Ovary (tissue), 9 donors: Measurements from ENCODE around the gene FGGY. TPM values are rescaled to one million over a fixed set of nuclear protein-coding genes. Genes with fewer than 3 reads are reported as not detected.

ENCODE experiments used
- DNase-seq, 5 donors: peaks; one replicate each; pipeline ENCODE4 v3.0.0-alpha.2; 2019 to 2020
- H3K27ac ChIP-seq, 2 donors: fragments of 200-600 bp; one replicate each; pipeline versions ENCODE4 v1.5.1 to v1.8.0; 2019 to 2022
- H3K27me3 ChIP-seq: fragments of 200-600 bp; one replicate; pipeline ENCODE4 v1.8.0; 2022
- H3K36me3 ChIP-seq: fragments of 200-600 bp; sonication (generic); one replicate; pipeline ENCODE4 v1.5.1; 2019
- H3K4me1 ChIP-seq: one replicate; pipeline ENCODE4 v1.8.1; 2013; ENCODE audit warnings: mild to moderate bottlenecking, moderate library complexity; ENCODE audit not compliant: insufficient read depth
- H3K4me3 ChIP-seq: fragments of 200-600 bp; sonication (generic); one replicate; pipeline ENCODE4 v1.5.1; 2017
- H3K9me3 ChIP-seq, 2 donors: fragments of 200-600 bp in 1 of 2; sonication (generic) in 1 of 2; one replicate each; pipeline versions ENCODE4 v1.5.1 to v1.8.1; 2013 to 2019; ENCODE audit warnings: mild to moderate bottlenecking in 1 of 2, moderate library complexity in 1 of 2
- EP300 ChIP-seq: sonication (generic); formaldehyde crosslinking; IDR thresholded peaks from one replicate; pipeline ENCODE4 v1.6.1; 2017; ENCODE audit warnings: antibody characterized with exemption
- POLR2A ChIP-seq: fragments of 450-650 bp; IDR thresholded peaks from one replicate; pipeline ENCODE4 v1.6.1; 2017; ENCODE audit warnings: antibody characterized with exemption, mild to moderate bottlenecking, moderate library complexity
- WGBS, 3 donors: extraction: QIAGEN DNeasy Blood & Tissue Kit in 1 of 3; methylation state at CpG; one replicate each; pipeline versions ENCODE4 v1.1.5 to v1.1.7; 2013 to 2017; 5-methylcytosine and 5-hydroxymethylcytosine counted together
- intact Hi-C, 4 donors: fragments of 100-400 bp; cut with DNase I; formaldehyde crosslinking; loops; one replicate each; pipeline versions ENCODE4 v1.11.0 to v1.15.1; 2022 to 2023
- polyA plus RNA-seq, 2 donors: library from polyadenylated mRNA; stranded (reverse); fragments of 200-250 nt in 1 of 2; fragments of 350-450 nt in 1 of 2; fragmentation: Illumina TruSeq in 1 of 2; extraction: RNeasy Lipid Tissue Mini Kit (QIAGEN cat#74804) in 1 of 2; gene quantifications; one replicate each; pipeline ENCODE4 v1.2.3, GENCODE V29; 2013 to 2014
- total RNA-seq, 7 donors: library from RNA; depleted of rRNA in 2 of 7; stranded (reverse); fragments of >200 nt in 2 of 7; fragmentation: NEBNext Ultra II Directional in 3 of 7; extraction: Animal tissue kit (Norgen Biotek cat#: 25700) in 3 of 7; gene quantifications; one replicate each; pipeline versions ENCODE4 v1.1.0 to v1.2.4, GENCODE V29; 2016 to 2023
- TF ChIP-seq, protein P1 (sequence below), 3 donors: fragments of 450-650 bp in 2 of 3; fragments of 200-600 bp in 1 of 3; IDR thresholded peaks; one replicate each; pipeline versions ENCODE4 v1.5.1 to v1.8.0; 2016 to 2022; ENCODE audit warnings: antibody characterized with exemption in 3 of 3, mild to moderate bottlenecking in 1 of 3
- donor health status: DM: no; HTN: no; CAD: no; lungs with moderate emphysema.
- donor health status: DM: no; HTN: no; CAD: no.
- donor health status: Bipolar disorder and iron deficiency.
- donor health status: DM: yes; HTN: yes; CAD: no.
- donor health status: DM: no; HTN: no; CAD: no.
- donor health status: DM: yes; HTN: yes; CAD: no.

The FGGY gene
- total and polyA plus RNA-seq, 9 donors: 7.9 to 62.0 (median 44.7) TPM

DNA sequence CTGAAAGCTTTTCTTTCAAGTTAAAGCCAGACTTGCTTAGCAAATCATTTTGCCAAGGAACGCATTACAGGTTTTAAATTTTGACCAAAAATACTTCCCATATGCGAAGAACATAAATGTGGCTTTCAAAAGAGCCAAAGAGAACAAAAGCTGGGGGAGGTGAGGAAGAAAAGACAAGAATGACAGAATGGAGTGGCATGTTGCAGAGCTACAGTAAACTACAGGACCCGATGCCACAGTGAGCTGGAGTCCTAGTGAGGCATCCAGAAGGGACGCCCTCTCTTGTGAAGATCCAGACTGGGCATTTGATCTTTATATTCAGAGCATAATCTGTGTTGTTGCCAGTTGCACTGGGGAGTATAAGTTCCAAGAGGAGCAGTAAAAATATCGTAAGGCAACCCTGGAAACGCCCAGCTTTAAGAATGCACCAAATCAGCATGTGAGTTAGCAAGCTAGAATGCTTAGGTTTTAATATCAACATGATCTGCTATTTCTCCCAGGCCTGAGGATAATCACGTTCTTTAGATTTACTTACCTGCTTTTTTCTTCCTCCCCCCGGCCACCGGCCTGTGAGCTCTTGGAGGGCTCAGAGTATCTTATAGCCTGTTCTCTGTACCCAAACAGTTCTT, 469.4 kb downstream of the FGGY start:
- Histone ChIP-seq H3K4me1 (no peaks in the 10 kb centered on the region), H3K27ac (no peak overlapping the region), H3K36me3 (no peaks in the 10 kb centered on the region), H3K27me3 (no peaks in the 10 kb centered on the region), H3K9me3 (no peaks in the 10 kb centered on the region), H3K4me3 (no peak overlapping the region)
- intact Hi-C loops: no loop called here
- TF ChIP-seq EP300: no peak
- TF ChIP-seq, protein P1, sequence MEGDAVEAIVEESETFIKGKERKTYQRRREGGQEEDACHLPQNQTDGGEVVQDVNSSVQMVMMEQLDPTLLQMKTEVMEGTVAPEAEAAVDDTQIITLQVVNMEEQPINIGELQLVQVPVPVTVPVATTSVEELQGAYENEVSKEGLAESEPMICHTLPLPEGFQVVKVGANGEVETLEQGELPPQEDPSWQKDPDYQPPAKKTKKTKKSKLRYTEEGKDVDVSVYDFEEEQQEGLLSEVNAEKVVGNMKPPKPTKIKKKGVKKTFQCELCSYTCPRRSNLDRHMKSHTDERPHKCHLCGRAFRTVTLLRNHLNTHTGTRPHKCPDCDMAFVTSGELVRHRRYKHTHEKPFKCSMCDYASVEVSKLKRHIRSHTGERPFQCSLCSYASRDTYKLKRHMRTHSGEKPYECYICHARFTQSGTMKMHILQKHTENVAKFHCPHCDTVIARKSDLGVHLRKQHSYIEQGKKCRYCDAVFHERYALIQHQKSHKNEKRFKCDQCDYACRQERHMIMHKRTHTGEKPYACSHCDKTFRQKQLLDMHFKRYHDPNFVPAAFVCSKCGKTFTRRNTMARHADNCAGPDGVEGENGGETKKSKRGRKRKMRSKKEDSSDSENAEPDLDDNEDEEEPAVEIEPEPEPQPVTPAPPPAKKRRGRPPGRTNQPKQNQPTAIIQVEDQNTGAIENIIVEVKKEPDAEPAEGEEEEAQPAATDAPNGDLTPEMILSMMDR (IDR thresholded peaks at IDR 0.05): no peak
- TF ChIP-seq POLR2A: no peak
- WGBS, 3 donors: 78 to 86% (median 85%) methylated on average over 9 of the region's 9 CpGs
- no peak for DNase-seq

DNA sequence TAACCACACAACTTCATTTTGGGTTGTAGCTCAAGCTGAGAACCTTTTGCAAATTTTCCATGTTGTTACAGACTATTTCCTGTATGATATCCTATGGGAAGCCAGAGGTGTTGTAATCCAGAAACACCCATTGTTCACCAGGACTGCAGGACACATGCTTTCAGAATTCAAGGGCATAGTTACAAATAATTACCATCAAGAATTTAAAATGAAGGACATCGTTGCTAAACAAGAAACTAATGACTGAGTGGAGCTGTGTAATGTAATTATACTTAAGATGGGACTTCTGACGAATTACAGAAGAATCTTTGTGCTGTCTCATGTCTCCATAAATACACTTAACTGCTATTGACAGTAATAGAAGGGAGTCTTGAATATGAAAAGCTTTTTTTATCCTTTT, 470.2 kb downstream of the FGGY start:
- TF ChIP-seq, protein P1 (IDR thresholded peaks at IDR 0.05): no peak
- TF ChIP-seq POLR2A (no peak), EP300 (no peak)
- H3K9me3 ChIP-seq: no peaks in the 10 kb centered on the region
- no peaks in the 10 kb centered on the region for H3K4me1 ChIP-seq
- H3K36me3 ChIP-seq: no peaks in the 10 kb centered on the region
- H3K4me3 ChIP-seq: no peak overlapping the region
- H3K27ac ChIP-seq: no peak overlapping the region
- WGBS, 3 donors: 38 to 49% (median 42%) methylated on average over 2 of the region's 2 CpGs
- no peak for DNase-seq
- intact Hi-C loops: no loop called here
- no peaks in the 10 kb centered on the region for H3K27me3 ChIP-seq

DNA sequence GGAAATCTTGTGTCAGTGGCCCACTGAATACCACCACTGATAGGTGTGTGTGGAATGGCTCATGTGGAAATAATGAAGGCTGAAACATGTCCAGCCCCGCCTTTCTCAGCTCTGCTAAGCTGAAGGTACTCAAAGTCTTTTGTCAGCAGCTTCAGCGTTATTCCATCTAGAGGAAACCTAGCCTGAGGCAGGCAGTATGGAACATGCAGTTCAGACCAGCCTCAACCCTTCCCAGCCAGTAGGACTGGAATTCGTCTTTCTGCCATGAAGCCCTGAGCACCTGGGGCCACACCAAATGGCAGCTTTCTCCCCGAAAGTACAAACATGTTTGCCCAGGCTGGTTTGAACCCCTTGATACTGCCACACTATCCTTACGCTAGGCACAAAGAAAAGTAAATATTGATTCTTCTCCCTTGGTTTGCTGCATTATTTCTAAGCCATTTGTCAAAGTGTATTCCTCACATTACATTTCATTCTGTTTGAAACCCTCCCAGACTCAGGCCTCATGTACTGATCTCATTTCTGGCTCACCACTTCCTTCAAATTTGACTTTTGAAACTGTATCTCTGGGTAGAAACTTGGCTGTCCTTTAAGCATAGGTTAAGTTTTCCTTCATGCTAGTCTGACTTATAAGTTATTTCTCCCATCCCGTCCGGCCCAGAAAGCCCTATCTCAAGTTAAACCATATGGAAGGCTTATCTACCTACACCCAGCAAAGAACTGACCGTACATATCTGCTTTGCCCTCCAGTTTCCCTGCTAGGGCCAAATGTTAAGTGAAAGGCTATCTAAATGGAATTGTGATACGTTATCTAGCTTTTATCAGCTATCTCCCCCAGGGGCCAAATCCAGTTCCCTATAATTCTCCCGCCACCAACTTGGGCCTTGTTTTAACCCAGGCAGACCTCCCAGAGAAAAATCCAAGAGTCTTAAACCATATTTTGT, 472.2 kb downstream of the FGGY start:
- Histone ChIP-seq H3K36me3 (no peaks in the 10 kb centered on the region), H3K4me3 (no peak overlapping the region), H3K27me3 (no peaks in the 10 kb centered on the region), H3K9me3 (no peaks in the 10 kb centered on the region), H3K4me1 (no peaks in the 10 kb centered on the region), H3K27ac (no peak overlapping the region)
- TF ChIP-seq POLR2A: no peak
- TF ChIP-seq, protein P1 (IDR thresholded peaks at IDR 0.05): no peak
- no peak for TF ChIP-seq EP300
- DNase-seq: no peak
- 93 to 95% (median 95%) methylated on average over 10 of the region's 10 CpGs for WGBS, 3 donors
- intact Hi-C loops: no loop called here

DNA sequence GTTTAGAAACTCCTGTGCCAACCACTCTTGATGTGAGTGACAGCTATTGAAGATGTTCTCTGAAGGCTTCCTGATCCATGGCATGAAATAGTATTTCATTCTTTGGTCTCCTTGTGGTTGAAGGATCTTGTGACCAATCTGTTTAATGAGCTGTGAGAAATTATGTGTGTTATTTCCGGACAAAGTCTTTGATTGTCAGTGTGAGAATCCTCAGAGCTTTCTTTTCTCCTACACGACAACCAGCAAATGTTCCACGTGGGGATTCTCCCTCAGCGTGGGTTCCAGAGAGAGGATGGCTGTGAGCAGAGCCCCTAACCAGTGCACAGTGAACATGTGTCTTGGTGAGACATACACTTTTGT, 472.8 kb downstream of the FGGY start:
- TF ChIP-seq EP300 (no peak), POLR2A (no peak)
- TF ChIP-seq, protein P1 (IDR thresholded peaks at IDR 0.05): no peak
- Histone ChIP-seq H3K4me1 (no peaks in the 10 kb centered on the region), H3K9me3 (no peaks in the 10 kb centered on the region), H3K4me3 (no peak overlapping the region), H3K27me3 (no peaks in the 10 kb centered on the region), H3K36me3 (no peaks in the 10 kb centered on the region), H3K27ac (no peak overlapping the region)
- DNase-seq: no peak
- 91 to 93% (median 92%) methylated on average over 4 of the region's 4 CpGs for WGBS, 3 donors
- intact Hi-C loops: no loop called here
